Aorta (tissue), 5 donors: ENCODE results near the gene NPAS3. TPM values are rescaled to one million over a fixed set of nuclear protein-coding genes. Genes with fewer than 3 reads are reported as not detected.

Experiments
- ATAC-seq: fragments of 200-7000 bp; cut with Tn5 transposase; one replicate; pipeline ENCODE4 v1.9.1; 2022; ENCODE audit warnings: moderate library complexity; ENCODE audit not compliant: low FRiP score
- DNase-seq, 2 donors: peaks; one replicate each; pipeline ENCODE4 v3.0.0-alpha.2; 2020
- H3K27ac ChIP-seq, 2 donors: one replicate each; pipeline ENCODE4 v1.5.1; 2013; ENCODE audit warnings: low read length in 2 of 2, mild to moderate bottlenecking in 2 of 2, moderate library complexity in 2 of 2, control low read depth in 1 of 2, inconsistent platforms in 1 of 2, low read depth in 1 of 2
- H3K27me3 ChIP-seq, 2 donors: one replicate each; pipeline ENCODE4 v1.6.1; 2013; ENCODE audit warnings: control low read depth in 1 of 2, low read length in 1 of 2, mild to moderate bottlenecking in 1 of 2, moderate library complexity in 1 of 2; ENCODE audit not compliant: insufficient read depth in 2 of 2, control insufficient read depth in 1 of 2
- H3K36me3 ChIP-seq, 2 donors: one replicate each; pipeline ENCODE4 v1.6.1; 2013; ENCODE audit warnings: control low read depth in 1 of 2, low read length in 1 of 2, mild to moderate bottlenecking in 1 of 2; ENCODE audit not compliant: insufficient read depth in 2 of 2, control insufficient read depth in 1 of 2
- H3K4me1 ChIP-seq, 2 donors: one replicate each; pipeline ENCODE4 v1.6.1; 2013; ENCODE audit warnings: low read length in 2 of 2, control low read depth in 1 of 2, mild to moderate bottlenecking in 1 of 2, moderate library complexity in 1 of 2; ENCODE audit not compliant: insufficient read depth in 2 of 2, control insufficient read depth in 1 of 2
- H3K4me3 ChIP-seq, 2 donors: one replicate each; pipeline ENCODE4 v1.5.1; 2013; ENCODE audit warnings: low read length in 2 of 2, control low read depth in 1 of 2, mild to moderate bottlenecking in 1 of 2
- H3K9me3 ChIP-seq: one replicate; pipeline ENCODE4 v1.6.1; 2013; ENCODE audit warnings: mild to moderate bottlenecking, low read length; ENCODE audit not compliant: control insufficient read depth
- WGBS, 2 donors: extraction: QIAGEN DNeasy Blood & Tissue Kit; methylation state at CpG; one replicate each; pipeline ENCODE4 v1.1.7; 2013; 5-methylcytosine and 5-hydroxymethylcytosine counted together
- intact Hi-C, 2 donors: fragments of 100-400 bp; cut with DNase I; formaldehyde crosslinking; loops; one replicate each; pipeline versions ENCODE4 v1.14.2 to v1.15.0; 2022
- polyA plus RNA-seq, 2 donors: library from polyadenylated mRNA; stranded (reverse); fragments of 200-250 nt; gene quantifications; one replicate each; pipeline ENCODE4 v1.2.3, GENCODE V29; 2013
- total RNA-seq, 2 donors: library from RNA; stranded (reverse); fragmentation: NEBNext Ultra II Directional; extraction: Animal tissue kit (Norgen Biotek cat#: 25700); gene quantifications; one replicate each; pipeline ENCODE4 v1.2.1, GENCODE V29; 2021
- donor health status: healthy with polysubstance abuse.
- donor health status: Bipolar disorder and iron deficiency.
- donor health status: DM: no; HTN: no; CAD: no.
- donor health status: DM: no; HTN: no; CAD: no.
- donor health status: DM: yes; HTN: yes; CAD: no.

The NPAS3 gene
- total and polyA plus RNA-seq, 4 donors: 0.13 to 4.3 (median 0.50) TPM

GRCh38 chr14:33444136-33444535 is 505.5 kb downstream of the NPAS3 start:
- Histone ChIP-seq H3K27ac (no peak overlapping the region), H3K9me3 (no peaks in the 10 kb centered on the region), H3K4me1 (no peaks in the 10 kb centered on the region), H3K27me3 (no peaks in the 10 kb centered on the region), H3K4me3 (no peak overlapping the region), H3K36me3 (no peaks in the 10 kb centered on the region)
- WGBS, 2 donors: 82 to 85% methylated on average over 3 of the region's 3 CpGs
- intact Hi-C loops: no loop called here
- ATAC-seq (no peak), DNase-seq (no peak)

- Histone ChIP-seq H3K27me3 (no peaks in the 10 kb centered on the region), H3K4me1 (no peaks in the 10 kb centered on the region), H3K36me3 (no peaks in the 10 kb centered on the region), H3K27ac (no peak overlapping the region), H3K4me3 (no peak overlapping the region), H3K9me3 (no peaks in the 10 kb centered on the region)
- no peak for DNase-seq
- WGBS, 2 donors: 81 to 88% methylated on average over 2 of the region's 2 CpGs
- intact Hi-C loops: no loop called here
- no peak for ATAC-seq
Observed at GRCh38 chr14:33449268-33449667, 510.6 kb downstream of the NPAS3 start.

GRCh38 chr14:33449703-33450395 is 511.2 kb downstream of the NPAS3 start:
- Histone ChIP-seq H3K4me1 (no peaks in the 10 kb centered on the region), H3K36me3 (no peaks in the 10 kb centered on the region), H3K27me3 (no peaks in the 10 kb centered on the region), H3K9me3 (peaks cover 1% of the 10 kb centered on the region), H3K4me3 (no peak overlapping the region), H3K27ac (no peak overlapping the region)
- intact Hi-C loops: no loop called here
- WGBS, 2 donors: 66 to 79% methylated on average over 11 of the region's 11 CpGs
- ATAC-seq: no peak
- no peak for DNase-seq

GRCh38 chr14:33450416-33450815 is 511.7 kb downstream of the NPAS3 start:
- Histone ChIP-seq H3K27ac (no peak overlapping the region), H3K36me3 (no peaks in the 10 kb centered on the region), H3K4me3 (no peak overlapping the region), H3K27me3 (no peaks in the 10 kb centered on the region), H3K9me3 (peaks cover 1% of the 10 kb centered on the region), H3K4me1 (no peaks in the 10 kb centered on the region)
- WGBS, 2 donors: 82 to 88% methylated on average over 2 of the region's 2 CpGs
- intact Hi-C loops: no loop called here
- ATAC-seq: no peak
- no peak for DNase-seq

GRCh38 chr14:33451211-33451610 is 512.5 kb downstream of the NPAS3 start:
- Histone ChIP-seq H3K27ac (no peak overlapping the region), H3K27me3 (no peaks in the 10 kb centered on the region), H3K36me3 (no peaks in the 10 kb centered on the region), H3K4me1 (no peaks in the 10 kb centered on the region), H3K4me3 (no peak overlapping the region), H3K9me3 (peaks cover 1% of the 10 kb centered on the region)
- no peak for ATAC-seq
- DNase-seq: no peak
- 37 to 40% methylated on average over 3 of the region's 3 CpGs for WGBS, 2 donors
- intact Hi-C loops: no loop called here

GRCh38 chr14:33452995-33453394 is 514.3 kb downstream of the NPAS3 start:
- DNase-seq: no peak
- H3K36me3 ChIP-seq: no peaks in the 10 kb centered on the region
- intact Hi-C loops: no loop called here
- H3K9me3 ChIP-seq: peaks cover 1% of the 10 kb centered on the region
- no peak overlapping the region for H3K27ac ChIP-seq
- H3K27me3 ChIP-seq: no peaks in the 10 kb centered on the region
- no peak for ATAC-seq
- H3K4me1 ChIP-seq: no peaks in the 10 kb centered on the region
- H3K4me3 ChIP-seq: no peak overlapping the region
- WGBS, 2 donors: 91 to 98% methylated on average over 3 of the region's 3 CpGs

- WGBS, 2 donors: 11 to 28% methylated on average over 1 of the region's 1 CpG
- peaks cover 1% of the 10 kb centered on the region for H3K9me3 ChIP-seq
- ATAC-seq (no peak), DNase-seq (no peak)
- H3K27me3 ChIP-seq: no peaks in the 10 kb centered on the region
- no peak overlapping the region for H3K27ac ChIP-seq
- no peak overlapping the region for H3K4me3 ChIP-seq
- no peaks in the 10 kb centered on the region for H3K4me1 ChIP-seq
- intact Hi-C loops: no loop called here
- no peaks in the 10 kb centered on the region for H3K36me3 ChIP-seq
Observed at GRCh38 chr14:33454022-33454595, 515.4 kb downstream of the NPAS3 start.

- H3K4me3 ChIP-seq: no peak overlapping the region
- no peak for ATAC-seq
- no peak overlapping the region for H3K27ac ChIP-seq
- DNase-seq: no peak
- intact Hi-C loops: no loop called here
- 76% methylated on average over 7 of the region's 7 CpGs for WGBS, 2 donors
- no peaks in the 10 kb centered on the region for H3K27me3 ChIP-seq
- no peaks in the 10 kb centered on the region for H3K36me3 ChIP-seq
- H3K4me1 ChIP-seq: no peaks in the 10 kb centered on the region
- peaks cover 1% of the 10 kb centered on the region for H3K9me3 ChIP-seq
Observed at GRCh38 chr14:33454707-33455106, 516.0 kb downstream of the NPAS3 start.

GRCh38 chr14:33455654-33456345 is 517.1 kb downstream of the NPAS3 start:
- ATAC-seq (no peak), DNase-seq (no peak)
- Histone ChIP-seq H3K9me3 (peaks cover 1% of the 10 kb centered on the region), H3K27me3 (no peaks in the 10 kb centered on the region), H3K4me1 (no peaks in the 10 kb centered on the region), H3K4me3 (no peak overlapping the region), H3K27ac (no peak overlapping the region), H3K36me3 (no peaks in the 10 kb centered on the region)
- WGBS, 2 donors: 74 to 83% methylated on average over 5 of the region's 5 CpGs
- intact Hi-C loops: no loop called here
